ENCODE measurements around the gene MAGI1.

Gene MAGI1

DNA sequence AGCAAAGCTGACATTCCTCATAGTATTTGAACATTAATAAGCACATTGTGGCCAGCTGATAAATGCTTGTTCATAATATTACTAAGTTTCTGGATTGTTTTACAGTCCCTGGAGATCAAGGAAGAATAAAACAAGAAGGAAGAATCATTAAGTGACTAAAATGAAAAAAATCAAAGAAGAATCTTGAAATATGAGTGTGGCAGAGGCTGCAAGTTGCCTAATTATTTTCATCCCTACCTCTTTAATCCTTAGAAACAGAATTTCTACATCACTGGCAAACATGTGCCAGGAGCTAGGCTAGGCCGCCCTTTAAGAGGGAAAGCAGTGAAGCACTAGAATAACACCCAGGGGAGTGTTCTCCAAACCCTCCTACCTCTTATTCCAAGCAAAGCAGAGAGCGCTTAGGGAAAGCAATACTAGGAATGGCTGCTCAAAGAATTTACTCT, 98.9 kb downstream of the MAGI1 start:
- DNase-seq = no peak

DNA sequence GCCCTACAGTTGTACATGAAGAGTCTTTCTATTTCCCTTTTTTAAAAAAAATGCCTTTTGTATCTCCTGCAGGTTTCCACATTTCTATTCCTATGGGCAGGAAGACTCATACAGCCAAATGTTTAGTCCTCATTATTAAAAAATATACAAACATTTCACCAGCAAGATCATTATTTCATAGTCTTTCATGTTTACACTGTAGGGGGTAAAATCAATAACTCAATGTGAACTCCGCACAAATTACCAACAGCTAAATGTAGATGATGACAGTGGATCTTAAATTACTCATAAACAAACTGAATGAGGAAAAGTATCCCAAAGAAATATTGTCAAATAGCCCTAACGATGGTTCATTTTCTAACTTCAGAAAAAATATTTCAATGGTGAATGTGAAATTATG, 99.5 kb downstream of the MAGI1 start:
- DNase-seq = no peak

DNA sequence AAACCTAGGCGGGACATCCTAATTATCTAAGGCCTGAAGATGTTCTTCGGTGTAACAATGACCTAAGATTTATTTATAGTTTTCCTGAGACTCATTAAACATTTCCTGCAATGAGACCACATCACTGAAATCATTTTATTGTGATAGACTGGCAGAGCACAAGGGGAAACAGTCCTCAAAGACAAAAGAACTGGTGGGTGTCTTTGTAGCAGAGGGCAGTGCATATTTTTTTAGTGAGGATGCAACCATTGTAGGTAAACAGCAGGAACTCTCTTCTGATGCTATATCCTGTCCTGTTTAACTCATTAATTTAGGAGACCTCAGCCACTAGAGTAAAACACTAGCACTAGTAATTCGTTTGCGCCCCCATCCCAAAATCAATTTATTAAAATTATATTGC, 100.0 kb downstream of the MAGI1 start:
- no peak for DNase-seq

DNA sequence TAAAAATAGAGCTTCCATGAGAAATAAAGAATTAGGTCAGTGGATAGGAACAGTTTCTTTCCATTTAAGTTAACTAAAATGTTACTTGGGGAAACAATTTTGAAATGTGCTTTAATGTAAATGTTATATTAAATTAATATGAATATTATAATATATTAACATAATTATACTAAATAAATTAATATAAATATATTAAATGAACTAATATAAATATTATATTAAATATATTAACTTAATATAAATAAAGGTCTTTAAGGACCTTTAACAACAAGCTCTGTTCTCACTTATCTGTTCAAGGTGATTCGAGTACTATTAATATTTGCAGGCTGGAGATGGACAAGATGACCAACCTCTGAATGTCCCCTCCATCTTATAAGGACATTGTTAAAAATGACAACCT, 100.6 kb downstream of the MAGI1 start:
- DNase-seq = no peak

DNA sequence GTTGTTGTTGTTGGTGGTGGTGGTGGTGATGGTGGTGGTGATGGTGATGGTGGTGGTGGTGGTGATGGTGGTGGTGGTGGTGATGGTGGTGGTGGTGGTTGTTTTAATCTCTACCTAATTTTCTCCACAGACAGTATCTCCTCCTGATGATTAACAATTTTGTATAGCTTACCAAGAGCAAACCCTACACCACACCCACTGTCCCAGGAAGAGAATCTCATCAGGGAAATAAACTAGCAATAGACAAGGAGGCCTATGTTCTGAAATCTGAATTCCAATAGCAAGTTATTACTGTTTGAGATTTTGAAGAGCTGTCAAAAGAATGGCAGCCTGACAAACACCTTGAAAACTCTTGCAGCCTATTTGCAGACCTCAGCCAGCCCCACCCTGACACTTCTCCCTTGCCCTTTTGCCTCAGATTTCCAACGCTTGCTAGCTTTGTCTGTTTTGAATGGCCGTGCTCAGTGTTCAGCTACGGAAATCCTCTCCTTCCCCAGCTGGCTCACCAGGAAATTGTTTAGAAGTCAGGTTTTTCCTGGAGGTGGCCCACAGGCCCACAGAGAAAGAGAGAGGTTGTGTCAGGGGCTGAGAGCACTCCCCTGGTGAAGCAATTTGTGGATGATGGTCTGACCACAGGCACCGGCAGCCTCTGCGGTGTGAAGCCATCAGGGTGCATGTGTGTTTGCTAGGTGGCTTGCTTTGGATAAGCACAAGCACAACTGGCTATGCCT, 101.6 kb downstream of the MAGI1 start:
- DNase-seq = peak; percentile 52

DNA sequence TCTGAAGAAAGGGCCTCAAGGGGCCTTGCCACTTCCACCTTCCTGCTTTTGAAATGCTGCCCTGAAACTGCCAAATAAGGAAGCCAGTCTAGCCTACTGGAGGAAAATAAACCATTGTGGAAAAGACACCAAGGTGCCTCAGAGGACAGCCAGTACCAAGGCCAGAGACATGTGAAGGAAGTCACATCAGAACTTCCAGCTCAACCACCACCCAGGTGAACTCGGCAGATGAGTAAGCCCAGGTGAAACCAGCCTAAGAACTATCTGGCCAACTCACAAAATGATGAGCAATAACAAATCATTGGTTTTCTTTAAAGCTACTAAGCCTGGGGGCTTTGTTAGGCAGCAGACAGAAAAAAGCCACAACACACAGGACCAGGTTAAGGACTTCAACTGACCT, 103.0 kb downstream of the MAGI1 start:
- no peak for DNase-seq

DNA sequence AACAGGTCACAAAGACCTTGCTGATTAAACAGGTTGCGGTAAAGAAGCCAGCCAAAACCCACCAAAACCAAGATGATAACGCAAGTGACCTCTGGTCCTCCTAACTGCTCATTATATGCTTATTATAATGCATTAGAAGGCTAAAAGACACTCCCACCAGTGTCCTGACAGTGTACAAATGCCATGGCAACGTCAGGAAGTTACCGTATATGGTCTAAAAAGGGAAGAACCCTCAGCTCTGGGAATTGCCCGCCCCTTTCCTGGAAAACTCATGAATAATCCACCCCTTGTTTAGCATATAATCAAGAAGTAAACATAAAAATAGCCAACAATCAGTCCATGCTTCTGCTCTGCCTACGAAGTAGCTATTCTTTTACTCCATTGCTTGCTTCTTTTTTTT, 108.1 kb downstream of the MAGI1 start:
- no peak for DNase-seq

DNA sequence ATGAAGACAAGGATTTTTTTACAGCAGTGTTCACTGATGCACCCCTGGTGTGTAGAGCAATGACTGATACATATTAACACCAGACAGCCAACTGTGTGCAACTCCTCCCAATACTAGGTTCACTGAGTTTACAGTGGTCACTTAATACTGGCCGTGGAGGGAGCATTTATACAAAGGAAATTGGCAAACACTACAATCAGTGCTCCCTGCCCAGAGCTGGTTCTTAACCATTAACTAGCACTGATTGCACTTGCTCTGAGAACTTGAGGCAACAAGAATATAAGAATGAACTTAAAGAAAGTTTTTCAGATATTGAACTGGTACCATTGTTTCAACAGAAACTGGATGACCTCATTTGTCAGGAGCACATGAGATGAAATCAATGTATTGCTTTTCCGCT, 110.6 kb downstream of the MAGI1 start:
- no peak for DNase-seq

DNA sequence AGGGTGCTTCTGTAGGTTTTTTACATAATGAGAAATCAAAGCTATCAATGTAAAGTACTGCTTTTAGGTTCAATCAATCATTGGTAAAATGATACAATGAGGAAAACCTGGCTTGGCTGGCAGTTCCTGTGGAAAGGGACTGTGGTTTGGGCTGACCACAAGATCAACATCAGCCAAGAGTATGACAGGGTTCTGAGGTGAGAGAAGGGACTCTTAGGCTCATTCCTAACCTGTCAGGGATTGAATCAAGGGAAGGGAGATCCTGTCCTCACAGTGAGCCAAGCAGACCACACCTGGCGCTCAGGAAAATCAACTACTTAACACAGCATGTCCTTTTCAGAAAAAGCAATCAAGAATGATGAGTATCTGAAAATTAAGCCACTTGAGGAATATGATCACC, 111.1 kb downstream of the MAGI1 start:
- DNase-seq = no peak

DNA sequence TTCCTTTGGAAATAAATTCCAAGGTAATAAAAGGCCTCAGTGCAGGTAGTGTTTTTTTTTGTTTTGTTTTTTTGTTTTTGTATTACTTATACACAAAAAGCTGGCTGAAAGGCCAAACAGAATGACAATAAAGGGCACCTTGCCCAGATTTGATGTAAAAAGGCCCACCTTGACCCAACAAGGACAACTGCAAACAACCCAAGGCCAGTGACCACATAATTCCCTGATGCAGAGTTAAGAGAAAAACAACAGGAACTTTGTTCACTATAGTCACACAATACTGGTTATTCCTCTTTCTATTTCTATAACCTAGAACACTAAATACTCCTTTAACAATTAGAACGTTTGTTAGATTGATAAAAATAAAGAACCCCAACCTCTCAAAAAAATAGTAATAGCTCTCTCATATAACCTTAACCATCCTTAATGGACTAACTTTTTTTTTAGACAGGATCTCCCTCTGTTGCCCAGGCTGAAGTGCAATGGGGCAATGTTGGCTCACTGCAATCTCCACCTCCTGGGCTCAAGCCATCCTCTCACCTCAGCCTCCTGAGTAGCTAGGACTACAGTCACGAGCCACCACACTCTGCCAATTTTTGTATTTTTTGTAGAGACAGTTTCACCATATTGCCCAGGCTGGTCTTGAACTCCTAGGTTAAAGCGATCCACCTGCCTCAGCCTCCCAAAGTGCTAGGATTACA, 113.3 kb downstream of the MAGI1 start:
- DNase-seq = no peak

DNA sequence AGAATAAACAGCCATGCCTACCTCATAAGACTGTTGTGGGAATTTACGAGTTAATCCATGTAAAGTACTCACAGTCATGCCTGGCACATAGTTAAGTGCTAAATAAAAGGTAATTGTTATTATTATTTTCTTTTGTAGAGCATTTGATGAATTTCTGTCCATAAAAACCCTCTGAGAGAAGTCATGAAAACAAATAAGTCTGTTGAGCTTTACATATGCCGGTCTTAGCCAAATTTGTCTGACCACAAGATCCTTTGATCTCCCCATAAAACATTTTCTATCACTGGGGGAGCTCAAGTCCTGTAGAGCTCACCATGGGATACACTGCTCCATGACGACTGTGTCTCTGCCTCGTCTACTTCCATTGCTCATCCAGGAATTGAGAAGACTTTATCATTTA, 114.0 kb downstream of the MAGI1 start:
- no peak for DNase-seq

DNA sequence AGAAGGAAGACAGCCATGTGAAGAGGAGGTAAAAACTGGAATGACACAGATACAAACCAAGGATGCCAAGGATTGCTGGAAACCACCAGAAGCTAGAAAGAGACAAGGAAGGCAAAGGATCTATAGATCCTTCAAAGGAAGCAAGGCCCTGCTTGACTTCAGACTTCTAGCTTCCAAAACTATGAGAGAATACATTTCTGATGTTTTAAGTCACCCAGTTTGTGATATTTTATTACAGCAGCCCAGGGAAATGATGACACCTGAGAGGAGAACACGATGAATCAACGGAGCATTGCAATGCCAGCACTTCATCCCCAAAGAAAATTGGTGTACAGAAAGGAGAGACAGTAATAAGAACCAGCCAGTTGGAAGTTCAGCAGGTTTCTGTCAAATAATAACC, 116.3 kb downstream of the MAGI1 start:
- DNase-seq = no peak

DNA sequence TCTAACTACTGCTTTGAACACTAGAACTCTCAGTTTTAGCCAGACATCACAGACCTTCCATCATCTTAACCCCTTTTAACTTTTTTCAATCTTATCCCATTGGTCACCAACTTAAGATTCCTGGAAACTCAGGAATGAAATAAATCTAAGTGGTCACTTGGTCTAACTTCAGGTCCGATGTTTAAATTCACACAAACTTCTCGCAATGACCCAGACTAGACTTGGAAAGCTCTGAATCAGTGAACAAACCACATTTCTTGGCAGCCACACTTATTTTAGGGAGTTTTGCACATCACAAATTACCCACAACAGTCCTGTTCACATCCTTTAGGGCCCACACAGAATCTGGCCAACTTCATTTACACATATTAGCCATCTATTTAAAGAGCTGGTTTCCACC, 118.9 kb downstream of the MAGI1 start:
- no peak for DNase-seq

DNA sequence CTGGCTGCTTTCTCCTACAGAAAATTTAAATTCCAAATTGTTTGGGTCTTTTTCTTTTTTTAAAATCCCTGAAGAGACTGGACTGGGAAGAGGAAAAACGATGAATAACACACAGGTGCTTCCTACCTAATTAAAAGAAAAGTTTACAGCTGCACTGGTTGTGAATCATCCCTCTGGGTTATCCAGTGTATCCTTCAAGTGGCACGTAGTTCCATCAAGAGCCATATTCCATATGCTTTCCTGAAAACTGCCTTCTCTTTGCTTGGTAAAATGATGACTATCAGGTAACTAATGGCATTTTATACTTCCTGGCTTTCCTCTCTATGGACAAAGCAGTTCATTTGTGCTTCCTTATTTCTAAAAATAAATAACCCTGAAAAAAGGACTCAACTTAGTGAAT, 123.2 kb downstream of the MAGI1 start:
- no peak for DNase-seq

DNA sequence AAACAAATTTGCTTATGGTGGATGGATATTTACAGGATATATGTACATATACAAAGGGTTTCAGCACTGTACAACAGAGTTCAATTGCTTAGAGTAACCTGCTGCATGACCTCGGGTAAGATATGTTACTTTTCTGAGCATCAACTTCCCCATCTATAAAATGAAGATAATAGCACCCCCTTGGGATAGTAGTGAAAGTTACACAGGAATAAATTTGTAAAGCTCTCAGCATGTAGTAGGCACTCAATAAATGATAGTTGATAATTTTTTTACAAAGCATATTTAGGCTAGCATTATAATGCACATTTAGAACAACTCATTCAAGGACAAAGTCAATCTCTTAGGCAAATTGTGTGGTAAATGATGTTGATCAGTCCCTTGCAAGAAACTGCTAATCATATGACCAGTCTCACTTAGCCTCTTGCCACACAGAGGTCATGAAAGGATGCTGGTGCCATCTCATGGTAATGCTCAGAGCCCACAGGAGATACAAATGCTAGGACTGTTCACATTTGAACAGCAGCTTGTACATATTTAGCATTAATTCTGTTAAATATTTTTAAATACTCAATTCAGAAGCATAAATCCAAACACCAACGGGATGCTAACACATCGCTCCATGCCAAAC, 123.9 kb downstream of the MAGI1 start:
- DNase-seq = peak; percentile 4

DNA sequence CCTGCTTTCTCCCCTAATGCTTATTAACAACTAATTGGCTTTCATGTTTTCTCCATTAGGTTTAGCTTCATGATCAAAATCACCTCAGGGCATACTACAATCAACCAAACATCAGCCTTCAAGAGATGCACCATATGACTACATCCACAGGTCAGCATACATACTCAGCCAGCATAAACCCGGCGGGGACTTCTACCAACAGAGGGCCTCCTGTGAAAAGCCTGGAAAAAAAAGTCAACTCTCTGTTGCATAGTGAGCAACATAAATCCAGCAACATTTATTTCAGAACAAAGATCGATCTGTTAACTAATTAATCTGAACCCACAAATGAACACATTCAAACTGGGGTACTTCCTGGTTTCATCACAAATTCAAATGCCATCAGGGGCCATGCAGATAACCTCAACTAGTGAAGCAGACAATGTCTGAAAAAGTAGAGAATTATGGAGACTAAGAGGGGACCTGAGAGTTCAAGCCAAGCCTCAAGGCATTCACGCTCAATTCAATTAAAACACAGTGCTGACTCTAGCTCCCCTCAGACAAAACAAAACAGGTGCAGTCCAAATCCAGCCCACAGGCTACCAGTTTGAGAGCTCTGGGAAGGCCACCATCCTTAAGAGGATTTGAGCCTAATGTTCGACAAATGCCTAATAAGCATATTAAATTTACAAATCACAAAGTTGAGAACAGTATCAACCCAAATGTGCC, 124.5 kb downstream of the MAGI1 start:
- DNase-seq = no peak

DNA sequence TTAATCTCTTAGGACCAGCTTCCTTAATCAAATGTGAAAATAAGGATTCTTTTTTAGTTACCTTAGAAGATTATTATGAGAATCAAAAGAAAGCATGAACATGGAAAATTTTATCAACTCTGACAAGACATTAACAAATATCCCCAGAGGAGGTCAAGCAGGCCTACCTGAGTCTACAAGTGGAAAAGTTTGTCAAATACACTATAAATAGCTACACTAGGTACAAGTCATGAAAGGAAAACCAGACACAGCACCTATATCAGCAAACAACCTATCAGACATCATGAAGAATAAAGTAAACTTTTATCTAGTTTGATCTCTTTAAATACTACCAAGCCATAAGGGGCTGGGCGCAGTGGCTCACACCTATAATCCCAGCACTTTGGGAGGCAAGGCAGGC, 126.1 kb downstream of the MAGI1 start:
- DNase-seq = no peak

DNA sequence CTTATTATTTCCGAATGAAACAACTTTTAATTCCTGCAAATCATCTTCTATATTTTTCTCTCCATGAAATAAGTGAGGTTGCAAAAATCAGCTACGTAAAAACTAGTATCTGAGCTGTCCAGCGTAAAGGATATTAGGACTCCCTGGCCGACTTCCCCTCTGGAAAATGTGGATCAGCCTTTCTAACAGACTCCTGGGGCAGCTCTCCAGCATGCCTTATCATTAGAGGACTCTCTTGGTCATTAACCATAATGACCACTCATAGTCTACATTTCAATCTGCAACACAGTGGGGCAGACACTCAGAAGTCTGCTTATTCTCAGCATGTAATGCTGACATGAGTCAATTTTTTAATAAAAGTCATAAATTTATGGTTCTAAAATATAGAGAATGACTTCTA, 130.1 kb downstream of the MAGI1 start:
- DNase-seq = no peak

DNA sequence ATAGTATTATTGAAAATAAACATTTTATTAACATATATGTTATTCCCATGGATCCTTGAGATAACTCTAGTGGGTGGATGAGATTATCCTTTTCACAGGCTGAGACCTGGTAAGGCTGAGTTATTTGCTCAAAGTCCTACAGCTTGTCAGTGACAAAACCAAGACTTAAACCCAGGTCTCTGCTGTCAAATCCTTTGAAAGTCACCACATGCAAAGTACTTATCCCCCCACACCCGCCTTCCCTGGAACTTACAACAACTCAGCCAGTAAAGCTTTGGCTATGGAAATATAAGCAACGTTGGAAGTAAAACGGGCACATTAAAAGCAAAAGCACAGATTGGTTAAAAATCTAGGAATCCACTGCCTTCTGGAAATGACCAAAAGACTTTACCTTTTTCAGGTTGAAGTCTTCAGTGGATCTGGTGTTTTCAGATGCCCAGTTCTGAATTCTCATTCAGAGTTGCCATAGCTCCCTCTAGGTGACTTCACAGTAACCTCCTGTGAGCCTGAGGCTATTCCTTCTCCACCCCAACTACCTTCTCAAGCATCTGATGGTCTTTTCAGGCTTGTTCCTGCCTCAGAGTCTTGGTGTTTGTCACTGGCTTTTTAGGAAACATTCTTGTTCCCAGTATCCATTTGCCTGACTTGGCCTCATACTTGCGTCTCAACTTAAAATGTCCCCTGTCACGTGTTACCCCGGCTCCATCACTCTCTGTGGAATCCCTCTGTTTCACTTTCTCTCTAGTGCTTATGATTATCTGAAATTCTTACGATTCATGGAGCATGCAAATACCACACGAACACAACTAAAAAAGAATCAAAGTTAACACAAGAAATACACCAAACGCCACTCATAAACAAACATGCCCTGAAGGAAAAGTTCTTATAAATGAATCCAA, 131.2 kb downstream of the MAGI1 start:
- DNase-seq = no peak

DNA sequence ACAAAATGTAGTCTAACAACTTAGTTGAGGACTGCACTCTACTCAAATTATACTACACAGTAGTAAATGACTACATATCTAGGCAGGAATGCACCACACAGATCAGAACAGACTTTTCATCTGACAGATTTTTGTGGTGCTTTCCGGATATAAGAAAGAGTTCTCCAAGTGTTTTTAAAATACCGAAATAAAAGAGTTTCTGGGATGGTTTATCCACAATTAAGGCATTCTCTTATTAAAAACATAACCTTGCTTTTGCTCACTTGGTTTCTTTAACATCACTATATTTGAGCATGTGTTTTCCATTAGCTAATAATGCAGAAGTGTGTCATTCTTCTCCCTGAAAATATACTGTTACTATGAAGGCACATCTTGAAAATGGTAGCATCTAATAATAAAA, 132.9 kb downstream of the MAGI1 start:
- no peak for DNase-seq

DNA sequence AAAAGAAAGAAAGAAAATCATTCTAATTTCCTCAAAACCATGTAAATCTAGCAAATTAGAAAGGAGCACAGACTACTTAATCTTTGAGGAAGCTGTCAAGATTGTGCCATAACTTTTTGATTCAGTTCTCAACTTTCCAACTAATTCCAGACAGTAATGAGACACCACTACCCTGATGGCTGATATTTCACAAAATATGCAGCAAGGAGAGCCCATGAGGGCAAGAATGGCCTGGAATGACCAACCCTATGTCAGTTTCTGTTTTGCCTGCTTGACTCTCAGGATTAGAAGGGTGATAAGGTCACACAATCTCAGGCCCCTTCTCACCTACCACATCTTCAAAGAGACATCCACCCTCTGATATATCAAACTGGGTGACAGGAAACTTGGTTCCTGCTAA, 134.7 kb downstream of the MAGI1 start:
- DNase-seq = no peak

DNA sequence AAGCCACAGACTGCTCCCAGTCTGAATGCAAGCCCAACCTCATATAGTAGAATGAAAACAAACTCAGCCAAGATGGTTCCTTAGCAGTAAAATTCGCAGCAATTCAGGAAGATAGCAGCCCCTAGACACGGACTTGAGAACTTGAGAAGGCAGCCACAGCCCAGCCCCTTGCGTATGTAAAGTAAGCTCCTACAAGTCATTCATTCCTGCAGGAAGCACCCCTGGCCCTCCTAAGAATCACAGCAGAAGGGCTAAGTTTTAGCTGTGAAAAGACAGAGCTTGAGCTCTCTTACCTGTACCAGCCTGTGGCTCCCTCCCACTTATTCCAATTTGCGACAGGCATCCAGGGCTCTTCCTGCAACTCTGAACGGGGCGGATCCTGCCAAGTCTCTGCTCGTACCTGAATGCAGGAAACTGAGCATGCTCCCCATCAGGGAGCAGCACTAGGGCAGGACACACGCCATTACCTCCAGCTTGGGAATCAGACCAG, 136.4 kb downstream of the MAGI1 start:
- DNase-seq = no peak
